NOMO-1 treated with dmso at 0.1 percent for 144 hours (cell line): ENCODE results near the gene TMEM258.

Source experiments
- DNase-seq: peaks from one replicate; lab custom pipeline; 2025; ENCODE audit not compliant: unreplicated experiment; lab: John Stamatoyannopoulos, UW

The TMEM258 gene

DNA sequence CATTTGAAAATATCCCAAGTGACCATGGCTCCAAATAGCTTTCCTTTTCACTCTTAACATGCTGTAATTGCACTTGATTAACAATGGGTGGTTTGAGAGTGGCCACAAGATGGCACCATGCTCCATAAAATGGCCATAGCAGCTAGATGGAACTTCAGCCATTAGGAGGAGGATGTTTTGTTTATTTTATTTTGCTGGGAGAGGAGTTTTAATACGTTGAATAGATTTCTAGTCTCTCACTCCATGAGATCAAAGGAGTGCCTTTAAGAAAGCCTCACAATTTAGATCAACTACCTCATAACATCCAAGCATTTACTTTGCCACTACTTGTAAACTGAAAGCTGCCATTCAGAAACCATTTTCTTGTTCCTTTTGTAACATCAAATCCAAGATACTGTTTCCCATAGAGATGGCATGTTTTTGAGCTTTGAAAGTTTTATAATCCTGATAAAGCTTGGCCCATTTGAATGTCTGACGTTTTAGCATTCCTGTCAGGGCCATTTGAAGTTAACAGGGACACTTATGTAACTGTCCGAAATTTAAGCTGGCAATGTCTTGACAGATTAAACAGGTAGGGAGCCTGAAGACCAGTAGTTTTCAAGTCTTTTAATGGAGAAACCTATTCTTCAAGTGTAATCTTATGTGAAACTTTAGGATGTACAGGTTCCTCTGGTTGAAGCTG, 5.0 kb upstream of the TMEM258 start:
- DNase-seq, result peak; percentile 12

- no peak for DNase-seq
Measured at GRCh38 chr11:61795876-61796526, 3.6 kb upstream of the TMEM258 start.

DNA sequence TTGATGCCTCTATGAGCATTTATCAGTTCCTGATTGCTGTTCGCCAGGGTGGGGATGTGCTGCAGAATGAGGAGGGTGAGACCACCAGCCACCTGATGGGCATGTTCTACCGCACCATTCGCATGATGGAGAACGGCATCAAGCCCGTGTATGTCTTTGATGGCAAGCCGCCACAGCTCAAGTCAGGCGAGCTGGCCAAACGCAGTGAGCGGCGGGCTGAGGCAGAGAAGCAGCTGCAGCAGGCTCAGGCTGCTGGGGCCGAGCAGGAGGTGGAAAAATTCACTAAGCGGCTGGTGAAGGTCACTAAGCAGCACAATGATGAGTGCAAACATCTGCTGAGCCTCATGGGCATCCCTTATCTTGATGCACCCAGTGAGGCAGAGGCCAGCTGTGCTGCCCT, 3.1 kb upstream of the TMEM258 start:
- no peak for DNase-seq

- no peak for DNase-seq
Measured at GRCh38 chr11:61794579-61794978, 2.2 kb upstream of the TMEM258 start.

GRCh38 chr11:61793829-61794204, 1.4 kb upstream of the TMEM258 start:
- DNase-seq, result no peak

GRCh38 chr11:61793083-61793828, 857 bp upstream of the TMEM258 start:
- DNase-seq, result no peak

DNA sequence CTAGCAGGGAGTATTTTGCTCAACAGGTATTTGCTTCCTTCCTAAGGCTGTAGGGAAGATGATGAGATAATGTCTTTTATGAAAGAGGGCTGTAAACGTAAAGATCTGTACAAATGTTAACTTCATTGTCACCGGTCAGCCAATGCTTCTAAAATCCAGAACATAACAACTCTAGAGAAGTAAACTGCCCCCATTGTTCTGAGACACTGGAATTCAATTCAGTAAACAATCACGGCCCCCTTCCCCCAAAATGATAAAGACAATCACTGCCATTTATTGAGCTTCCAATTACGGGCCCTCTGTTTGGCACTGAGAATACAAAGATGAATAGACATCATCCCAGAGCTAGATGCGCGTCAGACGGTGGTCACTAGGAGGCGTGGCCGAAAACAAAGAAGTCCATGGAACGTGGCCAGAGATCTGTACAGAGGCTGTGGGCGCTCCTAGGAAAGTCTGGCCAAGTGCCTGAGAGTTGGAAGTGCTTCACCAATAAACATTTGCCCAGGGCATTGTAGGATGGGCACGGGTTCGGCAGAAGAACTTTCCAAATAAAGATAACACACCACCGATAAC, 576 bp downstream of the TMEM258 start:
- DNase-seq, result peak; percentile 44

- no peak for DNase-seq
Measured at GRCh38 chr11:61787928-61788491, 4.4 kb downstream of the TMEM258 start.

DNA sequence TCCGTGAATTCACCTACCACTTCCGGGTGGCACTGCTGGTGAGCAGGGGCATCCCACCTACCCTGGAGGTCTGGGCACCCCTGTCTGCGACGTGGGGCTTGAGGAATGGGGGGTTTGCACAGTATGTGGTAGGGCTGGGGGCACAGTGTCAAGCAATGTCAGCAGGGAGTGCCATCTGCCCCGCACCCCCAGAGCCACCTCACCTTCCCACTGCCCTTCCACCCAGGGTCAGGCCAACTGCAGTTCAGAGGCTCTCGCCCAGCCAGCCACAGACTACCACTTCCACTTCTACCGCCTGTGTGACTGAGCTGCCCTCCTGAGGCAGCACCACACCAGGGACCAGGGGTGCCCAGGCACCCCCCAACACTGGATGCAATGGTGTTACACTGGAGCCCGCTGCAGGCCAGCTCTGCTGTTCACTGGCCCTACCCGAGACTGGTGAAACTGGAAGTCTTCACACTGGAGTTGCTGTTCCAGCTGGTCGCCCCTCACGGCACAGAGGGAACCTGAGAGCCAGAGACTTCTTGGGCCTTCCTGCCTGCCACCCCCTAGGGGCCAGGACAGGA, 6.5 kb downstream of the TMEM258 start:
- DNase-seq, result no peak

DNA sequence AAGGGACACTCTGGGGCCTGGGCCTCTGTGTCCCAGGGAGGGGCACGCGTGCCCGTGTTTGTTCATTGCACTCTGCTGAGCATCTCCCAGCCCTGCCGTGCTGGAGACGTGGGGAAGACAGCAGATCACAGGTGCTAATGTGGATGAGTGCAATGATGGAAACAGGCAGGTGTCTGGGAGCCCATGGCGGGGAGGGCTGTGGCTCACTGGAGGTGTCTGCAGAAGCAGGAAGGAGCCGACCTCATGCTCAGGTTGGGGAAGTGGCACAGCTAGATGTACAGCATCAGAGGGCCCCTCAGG, 7.9 kb downstream of the TMEM258 start:
- no peak for DNase-seq

DNA sequence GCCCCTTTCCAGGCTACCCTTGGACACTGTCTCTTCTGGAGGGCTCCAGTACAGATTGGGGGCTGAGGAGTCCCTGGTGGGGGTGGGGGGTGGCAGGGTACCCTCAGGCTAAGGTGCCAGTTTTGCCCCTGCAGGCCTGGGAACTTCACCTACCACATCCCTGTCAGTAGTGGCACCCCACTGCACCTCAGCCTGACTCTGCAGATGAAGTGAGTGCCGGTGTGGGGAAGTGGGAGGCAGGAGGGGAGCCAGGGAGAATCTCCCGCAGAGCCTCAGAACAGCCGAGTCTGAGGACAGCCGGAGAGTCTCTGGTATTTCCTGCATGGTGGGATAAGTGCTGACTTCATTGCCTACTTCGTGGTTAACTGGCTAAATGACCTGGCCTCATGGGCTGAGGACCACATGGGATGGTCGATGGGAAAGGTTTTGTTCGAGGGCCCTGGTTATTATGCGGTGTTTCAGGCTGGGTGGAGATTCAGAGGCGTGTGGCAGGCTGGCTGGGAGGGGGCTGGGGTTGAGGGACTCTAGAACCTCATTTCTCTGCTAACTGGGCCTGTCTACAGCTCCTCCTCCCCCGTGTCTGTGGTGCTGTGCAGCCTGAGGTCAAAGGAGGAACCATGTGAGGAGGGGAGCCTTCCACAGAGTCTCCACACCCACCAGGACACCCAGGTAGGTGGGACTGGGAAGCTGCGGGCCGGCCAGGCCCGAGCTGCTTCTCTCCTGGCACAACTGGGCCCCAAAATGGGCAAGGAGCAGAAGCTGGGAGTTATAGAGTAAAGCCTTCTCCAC, 8.5 kb downstream of the TMEM258 start:
- DNase-seq, result no peak

DNA sequence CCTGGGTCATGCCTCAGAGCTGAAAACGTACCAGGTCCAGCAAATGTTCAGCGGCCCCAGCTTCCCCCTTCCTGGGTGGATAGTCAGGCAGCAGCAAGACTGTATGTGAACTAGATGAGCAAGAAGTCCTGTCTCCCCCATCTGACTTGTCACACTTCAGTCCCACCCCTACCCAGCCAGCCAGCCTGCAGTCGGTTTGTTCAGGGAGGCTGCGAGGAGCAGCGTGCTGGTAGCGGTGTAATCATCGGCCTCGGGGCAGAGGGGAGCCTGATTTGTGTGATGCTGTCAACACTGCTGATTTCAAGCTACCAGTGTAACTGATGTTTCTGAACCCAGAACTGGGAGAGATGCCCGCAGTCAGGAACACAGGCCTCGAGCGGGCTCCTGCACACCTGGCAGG, 9.6 kb downstream of the TMEM258 start:
- DNase-seq, result no peak

DNA sequence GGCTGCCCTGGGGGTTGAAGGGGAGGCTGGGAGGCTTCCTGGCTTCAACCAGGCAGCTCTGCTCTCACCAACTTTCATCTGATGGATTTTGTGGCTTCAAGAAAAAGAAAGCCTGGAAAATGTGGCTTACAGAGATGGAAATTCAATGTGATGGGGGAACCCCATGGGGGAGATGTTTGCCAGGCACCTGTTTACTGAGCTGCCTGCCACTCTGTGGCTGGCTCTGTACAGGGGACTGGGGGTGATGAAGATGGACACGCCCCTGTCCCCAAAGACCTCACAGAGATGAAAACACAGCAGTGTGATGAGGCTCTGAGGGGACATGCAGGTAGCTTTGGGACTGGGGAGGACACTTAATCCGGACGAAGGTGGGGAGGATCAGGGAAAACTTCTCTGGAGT, 10.1 kb downstream of the TMEM258 start:
- no peak for DNase-seq

- no peak for DNase-seq
Measured at GRCh38 chr11:61781585-61781984, 10.8 kb downstream of the TMEM258 start.

DNA sequence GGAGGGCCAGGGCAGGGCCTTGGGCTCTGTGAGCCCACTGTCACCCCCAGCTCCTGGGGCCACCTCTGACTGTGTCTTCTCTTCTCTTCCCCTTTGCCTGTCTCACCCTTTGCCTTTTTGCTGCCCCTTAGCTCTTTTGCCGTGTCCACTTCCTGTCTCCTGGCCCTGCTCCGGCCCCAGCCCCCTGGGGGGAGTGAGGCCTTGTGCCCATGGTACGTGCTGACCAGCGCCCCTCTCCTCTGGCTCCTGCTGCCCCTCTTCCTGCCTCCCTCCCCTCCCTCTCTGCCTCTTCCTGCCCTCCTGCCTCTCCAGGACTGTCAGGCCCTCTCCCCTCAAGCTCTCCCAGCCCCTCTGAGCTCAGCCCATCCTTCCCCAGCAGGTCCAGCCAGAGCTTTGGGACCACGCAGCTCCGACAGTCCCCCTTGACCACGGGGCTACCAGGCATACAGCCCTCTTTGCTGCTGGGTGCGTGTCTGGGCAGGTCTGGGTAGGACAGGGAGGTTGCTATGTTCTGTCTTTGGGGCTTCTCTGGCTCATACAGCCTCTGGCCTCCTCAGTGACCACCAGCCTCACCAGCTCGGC, 11.7 kb downstream of the TMEM258 start:
- no peak for DNase-seq

GRCh38 chr11:61779666-61780525, 12.5 kb downstream of the TMEM258 start:
- no peak for DNase-seq

- no peak for DNase-seq
Measured at GRCh38 chr11:61778920-61779650, 13.3 kb downstream of the TMEM258 start.

- no peak for DNase-seq
Measured at GRCh38 chr11:61778357-61778886, 14.0 kb downstream of the TMEM258 start.
